ENCODE measurements around the gene TTLL6.
"Not testable (repeated sequence)": the region's sequence is repeated elsewhere in the genome, so short reads cannot be mapped to it uniquely, and the experiment has no call there.

The TTLL6 gene

DNA sequence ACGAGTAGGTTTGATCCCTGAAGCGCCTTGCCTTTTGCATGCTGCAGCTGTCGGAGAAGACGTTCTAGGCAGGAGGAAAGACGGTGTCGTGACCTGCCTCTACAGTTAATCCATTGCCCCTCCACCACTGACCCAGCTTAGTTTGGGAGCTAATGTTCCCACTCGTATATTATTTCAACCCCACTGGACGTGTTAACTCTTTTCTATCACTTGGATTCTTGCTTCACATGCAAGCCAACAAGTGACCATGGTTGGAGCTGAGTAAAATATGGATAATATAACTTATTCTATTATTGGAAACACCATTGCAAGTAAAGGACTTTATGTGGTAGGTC, 14.5 kb upstream of the TTLL6 start:
- peaks cover 20% of the 10 kb centered on the region for H3K36me3 Mint-ChIP-seq (ENCODE audit: low read depth)
- intact Hi-C loops (cut with micrococcal nuclease), result loop anchor here (2.0 kb wide), 1 partner anchor 61 kb away; the partner anchor contains the start of gene ATP5MC1
- peaks cover 41% of the 10 kb centered on the region for H3K4me1 Mint-ChIP-seq (ENCODE audit: low read depth)
- H3K4me3 Mint-ChIP-seq, result peak overlapping the region; percentile 97
- H3K27ac Mint-ChIP-seq, result peak overlapping the region; percentile 99
- H3K27me3 Mint-ChIP-seq, result peaks cover 41% of the 10 kb centered on the region
- no peaks in the 10 kb centered on the region for H3K9me3 Mint-ChIP-seq

DNA sequence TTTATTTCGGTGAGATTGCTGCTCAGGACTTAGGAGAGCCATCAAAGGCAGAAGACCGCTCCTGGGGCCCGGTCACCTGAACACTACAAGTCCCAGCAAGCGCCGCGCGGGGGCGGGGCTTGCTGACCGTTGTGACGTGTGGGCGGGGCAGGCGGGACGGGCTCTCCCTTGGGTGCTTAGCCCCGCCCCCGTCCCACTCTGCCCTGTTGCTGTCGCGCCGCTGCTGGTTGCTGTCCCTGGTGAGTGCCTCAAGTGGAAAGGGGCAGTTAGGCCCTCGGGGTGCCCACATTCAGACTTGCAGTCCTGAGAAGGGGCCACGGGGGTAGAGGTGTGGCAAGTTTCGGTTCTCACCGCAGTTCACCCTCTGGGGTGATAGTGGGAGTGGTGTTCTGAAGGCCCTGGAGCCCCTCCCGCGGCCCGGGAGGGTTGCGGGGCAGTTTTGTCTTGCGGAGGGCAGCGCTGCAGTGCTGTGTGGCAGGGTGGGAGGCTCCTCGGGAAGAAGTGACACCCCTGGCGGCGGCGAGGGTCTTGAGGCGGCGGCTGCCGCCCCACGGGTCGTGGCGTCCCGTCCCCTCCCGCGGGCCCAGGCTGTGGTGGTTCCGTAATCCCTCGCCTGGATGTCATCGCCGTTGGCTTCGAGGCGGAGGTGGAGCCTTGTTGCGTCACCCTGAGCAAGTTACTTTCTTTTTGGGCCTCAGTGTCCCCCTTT, 14.0 kb upstream of the TTLL6 start, which contains the start of gene CALCOCO2:
TSS of gene CALCOCO2 (plus strand) at position 196 of the 709 bp plus-strand sequence. CDS start 10,673 bp downstream, outside the sequence.
- peaks cover 36% of the 10 kb centered on the region for H3K4me1 Mint-ChIP-seq (ENCODE audit: low read depth)
- H3K27me3 Mint-ChIP-seq, result peaks cover 36% of the 10 kb centered on the region

DNA sequence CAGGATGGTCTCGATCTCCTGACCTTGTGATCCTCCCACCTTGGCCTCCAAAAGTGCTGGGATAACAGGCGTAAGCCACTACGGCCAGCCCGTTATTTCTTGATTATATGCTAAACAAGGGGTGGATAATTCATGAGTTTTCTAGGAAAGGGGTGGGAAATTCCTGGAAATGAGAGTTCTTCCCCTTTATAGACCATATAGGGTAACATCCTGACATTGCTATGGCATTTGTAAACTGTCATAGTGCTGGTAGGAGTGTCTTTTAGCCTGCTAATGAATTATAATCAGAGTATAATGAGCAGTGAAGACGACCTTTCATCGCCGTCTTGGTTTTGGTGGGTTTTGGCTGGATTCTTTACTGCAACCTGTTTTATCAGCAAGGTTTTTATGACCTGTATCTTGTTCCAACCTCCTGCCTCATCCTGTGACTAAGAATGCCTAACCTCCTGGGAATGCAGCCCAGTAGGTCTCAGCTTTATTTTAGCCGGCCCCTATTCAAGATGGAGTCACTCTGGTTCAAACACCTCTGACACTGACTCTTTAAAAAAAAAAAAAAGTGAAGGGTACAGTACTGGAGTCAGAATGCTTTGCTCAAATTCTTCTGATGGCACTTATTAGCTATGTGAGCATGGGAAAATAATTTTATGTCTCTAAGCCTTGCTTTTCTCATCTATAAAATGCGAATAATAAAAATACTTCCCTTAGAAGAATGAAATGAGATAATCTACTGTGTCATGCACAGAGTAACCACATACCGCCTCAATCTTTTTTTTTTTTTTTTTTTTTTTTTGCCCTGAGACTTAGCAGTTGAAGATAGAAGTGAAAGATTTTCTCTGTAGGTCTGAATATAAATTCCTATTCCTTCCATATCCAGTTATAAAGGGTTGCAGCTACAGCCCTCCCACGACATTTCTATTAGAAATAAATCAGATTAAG, 8.7 kb upstream of the TTLL6 start:
- Mint-ChIP-seq H3K36me3 (ENCODE audit: low read depth) (no peaks in the 10 kb centered on the region), H3K4me3 (no peak overlapping the region), H3K9me3 (no peaks in the 10 kb centered on the region), H3K27ac (no peak overlapping the region), H3K4me1 (ENCODE audit: low read depth) (no peaks in the 10 kb centered on the region), H3K27me3 (peaks cover 40% of the 10 kb centered on the region)
- intact Hi-C loops (cut with micrococcal nuclease), result no loop called here

More for the DNA sequence above, 14.0 kb upstream of the TTLL6 start, which contains the start of gene CALCOCO2:
- intact Hi-C loops (cut with micrococcal nuclease), result loop anchor here (2.0 kb wide), 1 partner anchor 62 kb away; the partner anchor contains the start of gene ATP5MC1
- H3K36me3 Mint-ChIP-seq (ENCODE audit: low read depth), result peaks cover 16% of the 10 kb centered on the region
- peak within 1 kb of the TSS; percentile 99 for H3K27ac Mint-ChIP-seq
- peak within 1 kb of the TSS; percentile 97 for H3K4me3 Mint-ChIP-seq
- H3K9me3 Mint-ChIP-seq, result no peaks in the 10 kb centered on the region

DNA sequence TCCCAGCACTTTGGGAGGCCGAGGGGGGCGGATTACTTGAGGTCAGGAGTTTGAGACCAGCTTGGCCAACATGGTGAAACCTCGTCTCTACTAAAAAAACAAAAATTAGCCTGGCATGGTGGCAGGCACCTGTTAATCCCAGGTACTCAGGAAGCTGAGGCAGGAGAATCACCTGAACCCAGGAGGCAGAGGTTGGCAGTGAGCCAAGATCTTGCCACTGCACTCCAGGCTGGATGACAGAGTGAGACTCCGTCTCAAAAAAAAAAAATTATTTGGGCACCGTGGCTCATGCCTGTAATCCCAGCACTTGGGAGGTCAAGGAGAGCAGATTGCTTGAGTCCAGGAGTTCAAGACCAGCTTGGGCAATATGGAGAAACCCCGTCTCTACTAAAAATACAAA, 3.9 kb upstream of the TTLL6 start:
- H3K9me3 Mint-ChIP-seq; H3K27ac Mint-ChIP-seq; intact Hi-C loops (cut with micrococcal nuclease); H3K36me3 Mint-ChIP-seq (ENCODE audit: low read depth); H3K4me1 Mint-ChIP-seq (ENCODE audit: low read depth); H3K4me3 Mint-ChIP-seq: not testable (repeated sequence)
- H3K27me3 Mint-ChIP-seq, result peaks cover 69% of the 10 kb centered on the region

DNA sequence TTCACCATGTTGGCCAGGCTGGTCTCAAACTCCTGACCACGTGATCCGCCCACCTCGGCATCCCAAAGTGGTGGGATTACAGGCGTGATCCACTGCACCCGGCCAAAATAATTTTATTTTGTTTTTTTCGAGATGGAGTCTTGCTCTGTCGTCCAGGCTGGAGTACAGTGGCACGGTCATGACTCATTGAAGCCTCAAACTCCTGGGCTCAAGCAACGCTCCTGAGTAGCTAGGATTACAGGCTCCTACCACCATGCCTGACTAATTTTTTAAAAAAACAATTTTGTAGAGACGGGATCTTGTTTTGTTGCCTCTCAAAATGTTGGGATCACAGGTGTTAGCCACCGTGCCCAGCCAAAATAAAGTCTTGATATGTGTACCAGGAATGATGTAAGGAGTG, 2.4 kb upstream of the TTLL6 start:
- H3K27me3 Mint-ChIP-seq, result peaks cover 80% of the 10 kb centered on the region
- no peak overlapping the region for H3K27ac Mint-ChIP-seq
- H3K9me3 Mint-ChIP-seq, result no peaks in the 10 kb centered on the region

DNA sequence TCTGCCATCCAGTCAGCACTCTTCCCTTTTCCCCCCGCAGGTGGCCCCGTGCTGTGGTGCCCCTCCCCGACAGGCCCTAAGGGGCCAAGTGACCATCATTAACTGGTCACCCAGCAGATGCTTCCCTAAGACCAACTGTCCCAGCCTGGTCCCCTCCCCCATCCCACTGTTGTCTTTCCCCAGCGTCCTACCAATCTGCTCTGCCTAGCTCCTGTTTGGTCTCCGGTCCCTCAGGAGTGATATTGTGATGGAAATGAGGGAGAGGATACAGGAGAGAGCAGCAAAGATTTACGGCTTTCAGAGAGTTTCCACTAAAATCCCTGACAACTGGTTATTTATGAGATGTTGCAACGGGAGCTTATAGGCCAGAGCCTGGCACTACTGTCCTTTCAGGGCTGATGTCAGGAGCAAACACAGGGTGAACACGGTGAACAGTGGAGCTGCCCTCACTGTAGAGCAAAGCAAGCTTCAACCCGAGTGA, 1.4 kb upstream of the TTLL6 start:
- Mint-ChIP-seq H3K27ac (no peak overlapping the region), H3K36me3 (ENCODE audit: low read depth) (no peaks in the 10 kb centered on the region), H3K4me3 (no peak overlapping the region), H3K4me1 (ENCODE audit: low read depth) (peaks cover 9% of the 10 kb centered on the region), H3K9me3 (no peaks in the 10 kb centered on the region), H3K27me3 (peaks cover 85% of the 10 kb centered on the region)
- intact Hi-C loops (cut with micrococcal nuclease), result no loop called here

More for the DNA sequence above, 2.4 kb upstream of the TTLL6 start:
- Mint-ChIP-seq H3K4me3 (no peak overlapping the region), H3K36me3 (ENCODE audit: low read depth) (no peaks in the 10 kb centered on the region), H3K4me1 (ENCODE audit: low read depth) (peaks cover 9% of the 10 kb centered on the region)
- intact Hi-C loops (cut with micrococcal nuclease), result no loop called here

DNA sequence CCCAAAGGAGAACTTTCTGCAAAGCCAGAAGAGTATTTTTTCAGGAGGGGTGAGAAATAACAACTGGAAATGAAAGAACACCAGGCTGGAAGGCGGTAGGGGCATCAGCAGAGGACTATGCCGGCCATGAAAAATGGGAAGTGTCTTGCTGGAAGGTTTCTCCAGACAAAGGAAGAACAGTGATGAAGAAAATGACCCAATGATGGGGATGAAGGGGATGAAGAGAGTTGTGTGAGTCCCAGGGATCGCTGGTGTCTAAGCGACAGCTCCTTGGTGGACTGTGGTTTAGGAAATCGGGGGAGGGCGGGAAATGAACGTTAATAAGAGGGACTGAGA, 623 bp downstream of the TTLL6 start:
- H3K27me3 Mint-ChIP-seq, result peaks cover 82% of the 10 kb centered on the region
- peaks cover 9% of the 10 kb centered on the region for H3K4me1 Mint-ChIP-seq (ENCODE audit: low read depth)
- H3K4me3 Mint-ChIP-seq, result no peak overlapping the region
- no peaks in the 10 kb centered on the region for H3K36me3 Mint-ChIP-seq (ENCODE audit: low read depth)
- H3K27ac Mint-ChIP-seq, result no peak overlapping the region
- no peaks in the 10 kb centered on the region for H3K9me3 Mint-ChIP-seq
- intact Hi-C loops (cut with micrococcal nuclease), result no loop called here

DNA sequence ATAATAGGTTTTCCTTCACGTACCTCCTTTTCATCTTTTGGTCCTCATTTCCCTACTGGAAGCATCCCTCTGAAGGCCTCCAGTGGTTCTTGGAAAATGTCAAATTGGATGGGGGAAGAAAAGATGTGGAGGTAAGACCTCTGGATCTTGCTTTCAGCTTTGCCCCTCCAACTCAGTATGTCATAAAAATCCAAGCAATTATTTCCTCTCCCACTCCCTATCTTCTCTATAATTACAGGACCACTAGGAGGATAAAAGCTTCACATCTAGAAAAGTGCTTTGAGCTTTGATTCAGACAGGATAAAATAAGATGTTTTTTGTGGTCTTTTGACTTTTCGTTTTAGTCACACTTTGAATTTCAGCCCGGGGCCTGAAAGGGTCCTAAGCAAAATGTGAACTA, 1.7 kb downstream of the TTLL6 start:
- no peaks in the 10 kb centered on the region for H3K36me3 Mint-ChIP-seq (ENCODE audit: low read depth)
- H3K9me3 Mint-ChIP-seq, result no peaks in the 10 kb centered on the region
- intact Hi-C loops (cut with micrococcal nuclease), result loop anchor here (2.0 kb wide), 1 partner anchor 217 kb away; no protein-coding TSS in a partner anchor
- no peak overlapping the region for H3K27ac Mint-ChIP-seq
- H3K4me3 Mint-ChIP-seq, result no peak overlapping the region
- H3K27me3 Mint-ChIP-seq, result peaks cover 74% of the 10 kb centered on the region
- H3K4me1 Mint-ChIP-seq (ENCODE audit: low read depth), result peaks cover 9% of the 10 kb centered on the region

DNA sequence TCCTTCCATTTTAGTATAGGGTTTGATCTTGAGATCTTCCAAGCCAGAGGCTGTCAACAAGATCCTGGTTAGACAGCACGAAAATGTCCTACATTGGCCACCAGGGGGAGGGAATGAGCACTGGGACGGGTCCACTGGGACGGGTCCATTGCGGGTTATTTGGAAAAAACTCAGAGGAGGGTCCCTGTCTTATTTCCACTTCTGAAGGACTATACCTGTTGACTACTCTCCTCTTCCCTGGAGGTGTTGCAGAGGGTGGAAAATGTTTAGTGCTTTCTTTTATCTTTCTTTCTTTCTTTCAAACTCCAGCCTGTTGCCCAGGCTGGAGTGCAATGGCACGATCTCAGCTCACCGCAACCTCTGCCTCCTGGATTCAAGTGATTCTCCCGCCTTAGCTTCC, 2.5 kb downstream of the TTLL6 start:
- Mint-ChIP-seq H3K4me3 (no peak overlapping the region), H3K36me3 (ENCODE audit: low read depth) (no peaks in the 10 kb centered on the region), H3K9me3 (no peaks in the 10 kb centered on the region), H3K4me1 (ENCODE audit: low read depth) (peaks cover 9% of the 10 kb centered on the region), H3K27ac (no peak overlapping the region), H3K27me3 (peaks cover 69% of the 10 kb centered on the region)
- intact Hi-C loops (cut with micrococcal nuclease), result loop anchor here (1.0 to 2.0 kb wide), 2 partner anchors 65 to 218 kb away; no protein-coding TSS in a partner anchor

DNA sequence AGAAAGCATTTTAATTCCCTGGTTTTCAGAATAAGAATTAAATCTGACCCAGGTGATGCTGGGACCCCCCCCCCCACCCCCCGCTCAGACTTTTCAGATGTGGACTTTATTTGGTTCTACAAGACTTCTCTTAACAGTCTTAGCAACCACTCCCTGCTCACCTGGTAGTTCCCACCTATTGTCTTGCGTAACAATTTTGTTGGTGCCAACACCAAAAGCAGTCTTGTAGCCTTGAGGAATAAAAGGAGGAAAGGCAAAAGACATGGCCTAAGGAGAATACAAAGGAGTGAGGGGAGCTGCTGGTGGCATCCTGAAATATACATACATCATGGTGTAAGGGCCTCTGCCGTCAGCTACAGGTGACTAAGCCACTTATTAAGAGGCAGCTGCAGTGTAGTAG, 5.0 kb downstream of the TTLL6 start:
- Mint-ChIP-seq H3K27me3 (peaks cover 46% of the 10 kb centered on the region), H3K4me3 (no peak overlapping the region), H3K27ac (no peak overlapping the region), H3K36me3 (ENCODE audit: low read depth) (no peaks in the 10 kb centered on the region), H3K4me1 (ENCODE audit: low read depth) (peaks cover 8% of the 10 kb centered on the region), H3K9me3 (no peaks in the 10 kb centered on the region)
- intact Hi-C loops (cut with micrococcal nuclease), result no loop called here

DNA sequence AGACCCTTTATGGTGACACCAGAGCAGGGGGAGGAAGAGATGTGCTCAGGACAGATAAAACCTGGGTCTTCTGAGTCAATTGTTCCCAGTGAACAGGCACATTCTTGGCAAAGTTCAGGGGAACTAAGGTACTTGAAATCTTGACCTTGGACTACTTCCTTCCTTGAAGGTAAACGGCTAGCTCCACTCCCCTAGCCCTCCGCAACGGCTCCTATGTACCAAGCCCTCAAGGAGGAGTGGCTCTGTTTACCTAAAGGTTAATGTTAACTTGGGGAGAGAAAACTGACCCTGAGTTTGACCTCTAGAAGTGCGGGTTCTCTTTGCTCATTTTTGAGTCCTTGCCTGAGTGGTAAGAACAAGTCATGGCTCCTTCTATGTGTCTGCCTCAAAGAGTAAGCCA, 7.8 kb downstream of the TTLL6 start:
- H3K4me1 Mint-ChIP-seq (ENCODE audit: low read depth), result no peaks in the 10 kb centered on the region
- intact Hi-C loops (cut with micrococcal nuclease), result no loop called here
- H3K27ac Mint-ChIP-seq, result no peak overlapping the region
- peaks cover 38% of the 10 kb centered on the region for H3K27me3 Mint-ChIP-seq
- no peak overlapping the region for H3K4me3 Mint-ChIP-seq
- no peaks in the 10 kb centered on the region for H3K9me3 Mint-ChIP-seq
- no peaks in the 10 kb centered on the region for H3K36me3 Mint-ChIP-seq (ENCODE audit: low read depth)

DNA sequence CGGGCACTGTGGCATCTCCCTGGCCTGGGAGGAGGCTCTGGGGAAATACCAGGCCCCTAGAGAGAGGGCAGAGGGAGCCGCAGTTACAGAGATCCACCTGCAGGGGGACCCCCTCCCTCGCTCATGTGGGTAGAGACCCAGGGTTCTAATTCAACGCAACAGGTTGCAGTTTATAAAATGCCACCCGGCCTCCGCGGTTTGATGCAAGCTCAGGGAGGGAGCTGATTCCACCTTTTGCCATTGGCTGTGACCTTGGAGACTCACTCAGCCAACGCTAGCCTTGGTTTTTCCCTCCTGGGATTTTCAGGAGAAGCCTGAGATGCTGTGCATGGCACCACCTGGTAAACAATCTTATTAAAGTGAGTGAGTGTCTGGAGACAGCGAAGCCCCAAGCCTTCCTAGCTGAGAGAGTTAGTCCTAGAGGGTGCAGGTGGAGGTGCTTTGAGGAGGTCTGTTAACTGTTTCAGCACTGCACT, 12.1 kb downstream of the TTLL6 start:
- Mint-ChIP-seq H3K4me3 (no peak overlapping the region), H3K4me1 (ENCODE audit: low read depth) (peaks cover 12% of the 10 kb centered on the region), H3K36me3 (ENCODE audit: low read depth) (no peaks in the 10 kb centered on the region), H3K27me3 (peaks cover 47% of the 10 kb centered on the region), H3K27ac (no peak overlapping the region), H3K9me3 (no peaks in the 10 kb centered on the region)
- intact Hi-C loops (cut with micrococcal nuclease), result loop anchor here (2.0 kb wide), 1 partner anchor 74 kb away; no protein-coding TSS in a partner anchor

DNA sequence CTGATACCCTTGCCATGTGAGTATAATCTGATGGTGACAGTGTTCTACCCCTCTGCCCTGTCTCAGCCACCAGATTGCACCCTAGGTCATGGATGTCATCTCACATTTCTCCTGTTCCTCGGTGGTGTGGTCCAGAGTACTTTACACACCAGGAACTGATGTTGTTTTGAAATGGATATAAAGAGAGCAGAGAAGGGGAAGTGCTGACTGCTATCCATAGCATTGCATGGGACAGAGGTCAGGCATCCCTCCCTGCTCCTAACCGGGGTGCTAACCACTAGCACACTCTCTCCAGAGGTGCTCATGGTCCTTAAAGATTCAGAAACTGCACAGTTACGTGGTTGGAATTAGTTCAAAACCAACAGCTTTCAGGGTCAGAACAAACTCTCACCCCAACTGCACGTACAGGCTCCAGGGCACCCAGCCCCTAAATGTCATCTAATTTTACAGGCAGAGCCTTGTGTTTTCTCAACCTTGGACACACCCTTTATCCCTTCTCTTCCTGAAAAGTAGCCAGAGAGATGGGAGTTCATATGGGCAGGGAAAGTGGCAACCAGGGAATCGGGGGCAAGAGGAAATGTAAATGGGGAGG, 16.3 kb downstream of the TTLL6 start:
- Mint-ChIP-seq H3K9me3 (no peaks in the 10 kb centered on the region), H3K27me3 (peaks cover 52% of the 10 kb centered on the region), H3K4me1 (ENCODE audit: low read depth) (peaks cover 19% of the 10 kb centered on the region), H3K27ac (no peak overlapping the region), H3K4me3 (no peak overlapping the region), H3K36me3 (ENCODE audit: low read depth) (no peaks in the 10 kb centered on the region)
- intact Hi-C loops (cut with micrococcal nuclease), result no loop called here

Measured in dendritic cell treated with granulocyte-macrophage colony-stimulating factor and Interleukin-4, amounts not matched to agents 40 ng/mL and 50 ng/mL, for 4 days (primary cell).